HG02870 (cell line): ENCODE results near the gene MAP3K21.

Experiments
- ATAC-seq: cut with Tn5 transposase; IDR thresholded peaks from one replicate; pipeline ENCODE4 v1.9.1; 2021; ENCODE audit warnings: mild to moderate bottlenecking, moderate library complexity; ENCODE audit not compliant: unreplicated experiment

Gene MAP3K21

GRCh38 chr1:233386336-233386735 lies 58.8 kb downstream of the MAP3K21 start:
- no peak for ATAC-seq

- no peak for ATAC-seq
Observed at GRCh38 chr1:233387585-233387984, 60.1 kb downstream of the MAP3K21 start.

GRCh38 chr1:233389169-233389568 lies 61.6 kb downstream of the MAP3K21 start:
- ATAC-seq: no peak

DNA sequence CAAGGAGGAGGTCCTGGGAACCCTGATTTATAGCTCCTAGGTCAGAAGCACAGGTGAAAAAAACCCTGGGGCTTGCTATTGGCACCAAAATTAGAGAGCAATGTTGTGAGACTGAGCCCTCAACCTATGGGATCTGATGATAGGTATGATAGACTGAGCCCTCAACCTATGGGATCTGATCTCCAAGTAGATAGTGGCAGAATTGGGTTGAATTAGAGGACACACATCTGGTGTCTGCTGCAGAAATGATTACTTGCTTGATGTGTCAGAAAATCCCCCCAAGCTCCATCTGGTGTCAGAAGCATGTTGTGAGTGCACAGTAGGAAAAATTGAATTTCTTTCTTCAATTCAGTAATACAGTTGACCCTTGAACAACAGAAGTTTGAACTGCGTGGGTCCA lies 62.4 kb downstream of the MAP3K21 start:
- ATAC-seq: no peak

GRCh38 chr1:233390842-233391737 lies 63.6 kb downstream of the MAP3K21 start:
- ATAC-seq: no peak

- no peak for ATAC-seq
Observed at GRCh38 chr1:233393084-233393840, 65.7 kb downstream of the MAP3K21 start.

GRCh38 chr1:233393926-233394680 lies 66.6 kb downstream of the MAP3K21 start:
- ATAC-seq: no peak

GRCh38 chr1:233394860-233395717 lies 67.6 kb downstream of the MAP3K21 start:
- no peak for ATAC-seq

GRCh38 chr1:233395863-233396646 lies 68.5 kb downstream of the MAP3K21 start:
- no peak for ATAC-seq

DNA sequence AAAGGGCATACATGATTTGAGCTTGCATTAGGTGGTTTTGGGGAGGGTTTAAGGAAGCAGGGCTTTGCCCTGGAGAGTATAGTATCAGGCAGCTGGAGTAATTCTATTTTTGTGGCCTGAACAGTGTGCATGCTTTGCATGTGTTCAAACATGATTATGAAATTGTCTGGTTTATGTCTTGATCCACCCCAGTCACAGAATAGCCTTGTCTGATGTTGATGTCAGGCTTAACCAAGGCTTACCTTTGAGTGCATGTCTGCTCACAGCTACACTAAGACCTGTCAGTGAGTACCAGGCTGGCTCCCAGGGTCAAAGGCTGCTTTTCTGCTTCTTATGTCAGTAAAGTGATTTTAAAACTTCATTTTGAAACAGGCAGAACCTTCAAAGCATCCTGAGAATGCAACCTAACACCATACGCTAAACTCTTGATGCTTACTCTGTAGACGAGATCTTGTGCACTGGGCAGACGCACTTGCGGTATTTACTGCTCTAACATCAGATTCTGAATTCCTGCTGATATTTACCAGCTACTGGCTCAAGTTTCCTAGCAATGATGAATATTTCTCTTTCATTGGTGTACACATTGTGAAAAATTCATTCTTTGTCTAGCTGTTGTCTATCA lies 78.9 kb downstream of the MAP3K21 start:
- no peak for ATAC-seq

DNA sequence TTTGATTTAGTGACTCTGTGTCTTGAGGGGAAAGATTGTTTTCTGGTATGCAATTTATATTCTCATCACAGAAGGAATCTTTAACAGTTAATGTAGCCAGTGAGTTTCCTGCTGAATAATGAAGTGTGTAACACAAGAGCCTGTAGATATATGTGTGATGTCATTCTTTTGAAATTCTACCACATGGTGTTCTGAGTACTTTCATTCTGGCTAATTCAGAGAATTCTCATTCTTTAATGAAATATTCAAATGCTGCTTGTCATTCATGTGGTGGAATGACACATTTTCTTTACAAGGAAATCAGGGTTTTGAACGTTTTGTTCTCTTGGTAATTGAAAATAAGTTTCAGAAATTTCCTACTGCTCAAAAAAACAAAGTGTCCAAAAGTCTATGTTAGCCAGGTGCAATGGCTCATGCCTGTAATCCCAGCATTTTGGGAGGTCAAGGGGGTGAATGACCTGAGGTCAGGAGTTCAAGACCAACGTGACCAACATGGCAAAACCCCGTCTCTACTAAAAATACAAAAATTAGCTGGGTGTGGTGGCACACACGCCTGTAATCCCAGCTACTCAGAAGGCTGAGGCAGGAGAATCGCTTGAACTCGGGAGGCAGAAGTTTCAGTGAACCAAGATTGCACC lies 79.6 kb downstream of the MAP3K21 start:
- no peak for ATAC-seq

- ATAC-seq: no peak
Observed at GRCh38 chr1:233409540-233409939, 82.0 kb downstream of the MAP3K21 start.

DNA sequence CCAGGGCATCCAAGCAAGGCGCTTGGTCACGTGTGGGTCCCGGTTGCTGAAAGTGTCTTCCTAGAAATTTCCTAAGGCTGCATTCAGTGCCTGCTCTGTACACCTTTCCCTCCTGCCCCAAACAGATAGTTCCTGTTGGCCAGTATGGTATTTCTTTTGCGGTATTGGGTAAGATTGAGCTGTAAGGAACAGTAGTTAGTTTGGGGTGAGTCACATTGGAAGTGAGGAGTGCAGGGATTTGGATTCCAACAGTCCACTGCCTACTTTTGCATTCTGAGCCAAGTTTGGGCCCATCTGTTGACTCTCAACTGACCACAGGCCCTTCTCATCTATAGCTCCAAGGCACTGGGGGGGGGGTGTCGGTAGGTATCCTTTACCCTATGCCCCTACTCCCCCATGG lies 83.4 kb downstream of the MAP3K21 start:
- ATAC-seq: no peak

GRCh38 chr1:233412812-233413211 lies 85.3 kb downstream of the MAP3K21 start:
- no peak for ATAC-seq

GRCh38 chr1:233421293-233421692 lies 93.8 kb downstream of the MAP3K21 start:
- ATAC-seq: no peak

- ATAC-seq: no peak
Observed at GRCh38 chr1:233424779-233425178, 97.3 kb downstream of the MAP3K21 start.

DNA sequence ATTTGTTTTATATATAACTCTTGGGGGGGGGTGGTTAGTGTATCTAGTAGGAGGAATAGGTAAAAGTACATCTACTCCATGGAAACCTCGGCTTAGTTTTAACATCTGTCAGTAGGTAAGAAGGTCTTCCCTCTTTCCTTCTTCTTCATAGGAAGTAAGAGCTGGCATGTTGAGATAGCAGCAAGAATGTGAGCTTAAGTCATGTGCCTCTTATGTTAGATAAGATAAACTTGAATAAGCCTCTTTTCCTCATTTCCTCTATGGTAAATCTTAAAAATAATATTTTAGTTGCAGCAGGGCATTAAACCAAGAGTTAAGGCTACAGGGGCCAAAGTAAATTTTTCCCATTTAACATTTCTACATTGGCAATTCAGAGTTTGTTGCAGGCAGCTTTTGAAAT lies 100.4 kb downstream of the MAP3K21 start:
- no peak for ATAC-seq

GRCh38 chr1:233431753-233432403 lies 104.4 kb downstream of the MAP3K21 start:
- ATAC-seq: no peak
